Body of pancreas (tissue), 4 donors: ENCODE data around the gene MT3. TPM values are rescaled to one million over a fixed set of nuclear protein-coding genes. Genes with fewer than 3 reads are reported as not detected.
A peak's percentile ranks its signal among the peaks of the same experiment; 100 is the strongest.

Experiments
- ATAC-seq: fragments of 150-250 bp; one replicate; pipeline ENCODE4 v1.9.1; 2016
- DNase-seq, 4 donors: peaks; one replicate each; pipeline ENCODE4 v3.0.0-alpha.2; 2019
- H3K27ac ChIP-seq, 4 donors: fragments of 200-600 bp; sonication (generic); 1 replicate in 3 of 4; 2 replicates in 1 of 4; pipeline versions ENCODE4 v1.5.1 to v1.6.1; 2016 to 2019; ENCODE audit warnings: mild to moderate bottlenecking in 1 of 4, mixed read lengths in 1 of 4, moderate library complexity in 1 of 4
- H3K27me3 ChIP-seq, 2 donors: fragments of 200-600 bp; sonication (generic); one replicate each; pipeline ENCODE4 v1.6.0; 2016; ENCODE audit warnings: mild to moderate bottlenecking in 1 of 2
- H3K36me3 ChIP-seq, 2 donors: fragments of 200-600 bp; sonication (generic); replicated peaks in 1 of 2; 2 replicates each; pipeline ENCODE4 v1.5.1; 2016; ENCODE audit warnings: low read depth in 2 of 2; ENCODE audit not compliant: insufficient read depth in 1 of 2
- H3K4me1 ChIP-seq: fragments of 200-600 bp; sonication (generic); one replicate; pipeline ENCODE4 v1.6.0; 2016
- H3K4me3 ChIP-seq, 2 donors: fragments of 200-600 bp; sonication (generic); 1 replicate in 1 of 2; 2 replicates in 1 of 2; pipeline ENCODE4 v1.5.1; 2016 to 2019
- H3K9me3 ChIP-seq, 3 donors: fragments of 200-600 bp; sonication (generic); 1 replicate in 2 of 3; 2 replicates in 1 of 3; pipeline ENCODE4 v1.5.1; 2016
- POLR2A ChIP-seq, 3 donors: fragments of 450-650 bp; IDR thresholded peaks; one replicate each; pipeline ENCODE4 v1.6.1; 2016; ENCODE audit warnings: antibody characterized with exemption in 3 of 3, mild to moderate bottlenecking in 2 of 3
- WGBS, 2 donors: methylation state at CpG; one replicate each; pipeline ENCODE4 v1.1.5; 2017; 5-methylcytosine and 5-hydroxymethylcytosine counted together
- intact Hi-C: fragments of 100-400 bp; cut with DNase I; formaldehyde crosslinking; loops from one replicate; pipeline ENCODE4 v1.15.1; 2023
- total RNA-seq, 2 donors: library from RNA; depleted of rRNA; stranded (reverse); fragments of >200 nt; gene quantifications; one replicate each; pipeline ENCODE4 v1.1.0, GENCODE V29; 2016
- TF ChIP-seq, protein P1 (sequence below), 7 experiments: fragments of 450-650 bp in 4 of 7; fragments of 200-600 bp in 3 of 7; sonication (generic) in 3 of 7; IDR thresholded peaks; one replicate each; pipeline ENCODE4 v1.5.1; 2016 to 2019; ENCODE audit warnings: antibody characterized with exemption in 7 of 7

MT3 gene
- total RNA-seq: not detected

DNA sequence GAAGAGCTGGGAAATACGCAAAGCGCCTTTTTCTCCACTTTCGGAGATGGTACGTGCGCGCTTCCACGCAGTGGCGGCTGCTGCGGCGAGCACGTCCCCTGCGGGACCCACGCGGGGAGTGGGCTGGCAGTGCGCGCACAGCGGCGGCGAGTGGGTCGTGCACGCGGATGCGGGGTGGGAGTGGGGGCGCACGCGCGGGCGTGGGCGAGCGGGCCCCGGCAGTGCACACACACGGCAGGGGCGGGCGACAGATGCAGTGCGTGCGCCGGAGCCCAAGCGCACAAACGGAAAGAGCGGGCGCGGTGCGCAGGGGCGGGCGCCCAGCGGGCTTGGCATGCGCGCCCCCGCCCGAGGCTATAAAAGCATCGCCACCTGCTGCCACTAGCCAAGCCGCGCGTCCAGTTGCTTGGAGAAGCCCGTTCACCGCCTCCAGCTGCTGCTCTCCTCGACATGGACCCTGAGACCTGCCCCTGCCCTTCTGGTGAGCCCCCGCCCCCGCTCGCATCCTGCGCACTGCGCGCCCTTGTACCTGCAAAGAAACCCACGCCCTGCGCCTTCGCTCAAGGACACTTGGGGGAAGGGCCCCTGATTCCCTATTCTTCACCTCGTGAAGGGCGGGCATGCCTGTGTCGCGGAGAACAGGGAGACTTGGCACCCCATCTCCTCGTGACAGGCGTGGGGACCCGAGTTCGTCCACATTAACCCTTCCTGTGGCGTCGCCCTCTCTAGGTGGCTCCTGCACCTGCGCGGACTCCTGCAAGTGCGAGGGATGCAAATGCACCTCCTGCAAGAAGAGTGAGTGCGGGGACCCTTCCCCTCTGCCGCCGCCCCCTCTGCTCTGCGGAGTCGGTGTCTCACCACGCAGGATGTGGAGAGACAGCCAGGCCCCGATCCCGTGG is at the start of gene MT3:
MT3 (plus strand) TSS at position 388 of the 899 bp plus-strand sequence; CDS start at position 451, 63 bp downstream.
- Histone ChIP-seq H3K4me3 (peak within 1 kb of the TSS in 1 of 2 donors; percentile 16), H3K9me3 (no peaks in the 10 kb centered on the region), H3K36me3 (no peaks in the 10 kb centered on the region), H3K4me1 (peaks cover 11% of the 10 kb centered on the region), H3K27me3 (no peaks in the 10 kb centered on the region), H3K27ac (no peak within 1 kb of the TSS)
- WGBS, 2 donors: 7 to 16% methylated on average over 19 to 87 of the region's 87 CpGs
- intact Hi-C loops: no loop called here
- DNase-seq (peak; percentile 18 to 55 (median 30)), ATAC-seq (peak; percentile 36)
- TF ChIP-seq POLR2A (IDR thresholded peaks at IDR 0.05): no peak

DNA sequence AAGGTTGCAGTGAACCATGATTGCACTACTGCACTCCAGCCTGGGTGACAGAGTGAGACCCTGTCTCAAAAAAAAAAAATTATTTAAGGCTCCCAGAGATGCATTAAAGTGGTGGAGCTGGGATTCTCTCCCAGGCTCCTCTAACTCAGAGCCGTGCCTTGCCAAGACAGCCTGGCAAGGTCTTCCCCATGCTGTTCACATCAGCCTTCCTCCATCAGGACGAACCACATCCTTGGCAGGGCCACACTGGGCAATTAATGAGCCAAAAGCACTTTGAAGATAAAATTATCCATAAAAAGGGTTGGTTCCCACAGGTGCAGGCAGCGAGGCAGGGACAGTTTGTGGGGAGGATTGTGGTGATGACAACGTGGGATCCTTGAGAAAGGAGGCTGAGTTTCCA is 49.7 kb upstream of the MT3 start:
- Histone ChIP-seq H3K4me1 (no peaks in the 10 kb centered on the region), H3K36me3 (no peaks in the 10 kb centered on the region), H3K9me3 (no peaks in the 10 kb centered on the region), H3K4me3 (no peak overlapping the region), H3K27me3 (no peaks in the 10 kb centered on the region), H3K27ac (no peak overlapping the region)
- intact Hi-C loops: no loop called here
- ATAC-seq (no peak), DNase-seq (no peak)
- WGBS, 2 donors: 56 to 68% methylated on average over 3 to 4 of the region's 4 CpGs
- TF ChIP-seq, protein P1, sequence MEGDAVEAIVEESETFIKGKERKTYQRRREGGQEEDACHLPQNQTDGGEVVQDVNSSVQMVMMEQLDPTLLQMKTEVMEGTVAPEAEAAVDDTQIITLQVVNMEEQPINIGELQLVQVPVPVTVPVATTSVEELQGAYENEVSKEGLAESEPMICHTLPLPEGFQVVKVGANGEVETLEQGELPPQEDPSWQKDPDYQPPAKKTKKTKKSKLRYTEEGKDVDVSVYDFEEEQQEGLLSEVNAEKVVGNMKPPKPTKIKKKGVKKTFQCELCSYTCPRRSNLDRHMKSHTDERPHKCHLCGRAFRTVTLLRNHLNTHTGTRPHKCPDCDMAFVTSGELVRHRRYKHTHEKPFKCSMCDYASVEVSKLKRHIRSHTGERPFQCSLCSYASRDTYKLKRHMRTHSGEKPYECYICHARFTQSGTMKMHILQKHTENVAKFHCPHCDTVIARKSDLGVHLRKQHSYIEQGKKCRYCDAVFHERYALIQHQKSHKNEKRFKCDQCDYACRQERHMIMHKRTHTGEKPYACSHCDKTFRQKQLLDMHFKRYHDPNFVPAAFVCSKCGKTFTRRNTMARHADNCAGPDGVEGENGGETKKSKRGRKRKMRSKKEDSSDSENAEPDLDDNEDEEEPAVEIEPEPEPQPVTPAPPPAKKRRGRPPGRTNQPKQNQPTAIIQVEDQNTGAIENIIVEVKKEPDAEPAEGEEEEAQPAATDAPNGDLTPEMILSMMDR (IDR thresholded peaks at IDR 0.05): no peak
- TF ChIP-seq POLR2A (IDR thresholded peaks at IDR 0.05): no peak

DNA sequence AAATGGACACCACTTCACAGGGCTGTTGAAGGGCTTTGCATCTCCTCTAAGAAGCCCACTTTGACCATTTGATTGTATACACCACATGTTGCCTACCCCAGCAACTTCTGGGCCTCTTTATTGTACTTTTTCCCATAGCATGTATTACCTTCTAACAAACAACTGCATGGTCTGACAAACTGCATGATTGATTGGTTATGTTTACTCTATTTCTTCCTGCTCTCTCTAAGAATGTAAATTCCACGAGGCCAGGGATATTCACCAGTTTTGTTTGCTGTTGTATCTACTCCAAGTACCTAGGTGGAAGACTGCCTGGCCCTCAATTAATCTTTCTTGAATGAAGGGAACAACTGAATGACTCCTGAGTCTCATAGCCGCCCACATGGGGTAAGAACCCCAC is 47.3 kb upstream of the MT3 start:
- no peaks in the 10 kb centered on the region for H3K36me3 ChIP-seq
- H3K4me3 ChIP-seq: no peak overlapping the region
- H3K9me3 ChIP-seq: no peaks in the 10 kb centered on the region
- no peak overlapping the region for H3K27ac ChIP-seq
- ATAC-seq (no peak), DNase-seq (no peak)
- WGBS, 2 donors: 7 to 11% methylated on average over 2 of the region's 2 CpGs
- intact Hi-C loops: no loop called here
- TF ChIP-seq, protein P1 (IDR thresholded peaks at IDR 0.05): no peak
- no peak for TF ChIP-seq POLR2A (IDR thresholded peaks at IDR 0.05)
- H3K4me1 ChIP-seq: no peaks in the 10 kb centered on the region
- H3K27me3 ChIP-seq: no peaks in the 10 kb centered on the region

DNA sequence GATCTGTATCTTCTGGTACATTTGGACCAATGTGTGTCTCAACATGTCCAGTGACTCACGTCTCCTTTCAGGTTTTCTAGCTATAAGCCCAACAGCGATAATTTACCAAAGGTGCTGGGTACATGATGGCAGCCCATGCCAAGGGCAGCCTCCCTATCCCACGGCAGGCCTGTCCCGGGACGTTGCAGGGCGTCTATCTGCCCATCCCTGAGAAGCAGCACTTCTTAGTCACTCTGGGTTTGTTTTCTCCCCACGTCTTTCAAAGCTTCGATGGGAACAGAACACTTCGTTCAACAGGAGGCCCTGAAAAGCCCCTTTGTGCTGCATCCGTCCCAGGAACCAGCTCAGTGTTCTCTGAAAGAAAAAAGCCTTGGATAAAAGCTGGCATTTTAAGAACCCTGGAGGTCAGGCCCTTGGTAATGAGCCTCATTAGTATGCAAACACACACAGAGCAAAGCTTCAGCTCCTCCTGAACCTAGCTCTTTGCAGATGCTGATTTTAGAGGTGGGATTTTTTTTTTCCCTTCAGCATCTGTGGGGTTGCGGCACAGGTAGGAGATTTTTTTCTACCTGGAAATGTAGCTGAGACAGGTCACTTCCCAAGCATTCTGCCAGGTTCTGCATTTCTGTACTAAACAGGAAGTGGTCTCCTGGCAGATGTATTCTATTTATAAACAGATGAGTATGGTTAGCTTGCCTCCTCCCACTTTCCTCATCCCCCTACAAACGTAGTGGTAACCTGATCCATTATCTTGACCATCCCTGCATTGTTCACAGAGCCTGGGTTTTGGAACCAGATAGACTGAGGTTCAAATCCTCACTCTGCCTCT is 42.0 kb upstream of the MT3 start:
- H3K27ac ChIP-seq: no peak overlapping the region

More for the DNA sequence above, 42.0 kb upstream of the MT3 start:
- 36 to 40% methylated on average over 12 of the region's 12 CpGs for WGBS, 2 donors
- Histone ChIP-seq H3K4me1 (peaks cover 6% of the 10 kb centered on the region), H3K27me3 (no peaks in the 10 kb centered on the region), H3K4me3 (no peak overlapping the region), H3K36me3 (no peaks in the 10 kb centered on the region), H3K9me3 (no peaks in the 10 kb centered on the region)
- no peak for DNase-seq
- ATAC-seq: no peak
- no peak for TF ChIP-seq POLR2A (IDR thresholded peaks at IDR 0.05)
- TF ChIP-seq, protein P1 (IDR thresholded peaks at IDR 0.05): no peak
- intact Hi-C loops: no loop called here
